Measurements from ENCODE around the gene GUK1.

Gene GUK1

GRCh38 chr1:228134591-228134990, 5.5 kb upstream of the GUK1 start:
- no peak overlapping the region for H4K8ac ChIP-seq (ENCODE audit: low read depth, low read length)
- WGBS, 2 donors (ENCODE audit: extremely low coverage in 2 of 2, insufficient read length in 2 of 2, insufficient replicate concordance in 1 of 2), result no CpG with 5 or more reads among the region's 12 CpGs
- H3K36me3 ChIP-seq (replicated peaks in 1 of 2; ENCODE audit: control insufficient read depth in 2 of 2, insufficient read depth in 2 of 2, low read length in 2 of 2), result no peaks in the 10 kb centered on the region
- peaks cover 0 to 54% (median 22%) of the 10 kb centered on the region in 3 experiments for H3K27me3 ChIP-seq (ENCODE audit: control insufficient read depth in 3 of 3, insufficient read depth in 3 of 3, low read depth in 1 of 3, low read length in 3 of 3)
- H3K4ac ChIP-seq (ENCODE audit: low read length), result no peak overlapping the region
- no peak overlapping the region for H3K4me2 ChIP-seq (ENCODE audit: insufficient read depth, low read length, poor library complexity, severe bottlenecking)
- H4K91ac ChIP-seq (ENCODE audit: low read depth, low read length, poor library complexity), result no peak overlapping the region
- no peak overlapping the region for H2BK12ac ChIP-seq (ENCODE audit: low read length)
- no peak overlapping the region for H2BK5ac ChIP-seq (ENCODE audit: low read length)
- no peak for DNase-seq (ENCODE audit: low spot score)
- no peak overlapping the region for H3K9ac ChIP-seq (ENCODE audit: low read depth, low read length, poor library complexity)
- H3K4me3 ChIP-seq (ENCODE audit: low read length in 2 of 2), result no peak overlapping the region
- no peaks in the 10 kb centered on the region for H3K9me3 ChIP-seq (replicated peaks in 1 of 2; ENCODE audit: control insufficient read depth in 2 of 2, insufficient read depth in 1 of 2, low read depth in 1 of 2, low read length in 2 of 2)
- H2AFZ ChIP-seq (ENCODE audit: low read length), result no peak overlapping the region
- H3K18ac ChIP-seq (ENCODE audit: low read length), result no peak overlapping the region
- H2BK120ac ChIP-seq (ENCODE audit: low read depth, low read length), result no peak overlapping the region
- no peaks in the 10 kb centered on the region for H3K79me1 ChIP-seq (ENCODE audit: low read depth, low read length)
- H3K4me1 ChIP-seq (ENCODE audit: control insufficient read depth in 2 of 2, insufficient read depth in 1 of 2, low read depth in 1 of 2, low read length in 2 of 2), result no peaks in the 10 kb centered on the region
- H3K14ac ChIP-seq (ENCODE audit: low read length), result no peak overlapping the region
- H2AK5ac ChIP-seq (ENCODE audit: low read depth, low read length), result no peak overlapping the region
- H2BK15ac ChIP-seq (ENCODE audit: low read length), result no peak overlapping the region
- H3K23ac ChIP-seq (ENCODE audit: low read depth, low read length, poor library complexity), result no peak overlapping the region
- no peak overlapping the region for H3K27ac ChIP-seq (replicated peaks; ENCODE audit: low read length)

GRCh38 chr1:228136901-228137300, 3.2 kb upstream of the GUK1 start:
- Histone ChIP-seq H3K4me3 (ENCODE audit: low read length in 2 of 2) (no peak overlapping the region), H3K27ac (replicated peaks; ENCODE audit: low read length) (no peak overlapping the region), H3K4me1 (ENCODE audit: control insufficient read depth in 2 of 2, insufficient read depth in 1 of 2, low read depth in 1 of 2, low read length in 2 of 2) (peaks cover 6 to 7% of the 10 kb centered on the region in 2 donors), H2BK15ac (ENCODE audit: low read length) (no peak overlapping the region), H3K4ac (ENCODE audit: low read length) (no peak overlapping the region), H3K4me2 (ENCODE audit: insufficient read depth, low read length, poor library complexity, severe bottlenecking) (no peak overlapping the region), H2BK5ac (ENCODE audit: low read length) (no peak overlapping the region), H3K9me3 (replicated peaks in 1 of 2; ENCODE audit: control insufficient read depth in 2 of 2, insufficient read depth in 1 of 2, low read depth in 1 of 2, low read length in 2 of 2) (no peaks in the 10 kb centered on the region), H3K36me3 (replicated peaks in 1 of 2; ENCODE audit: control insufficient read depth in 2 of 2, insufficient read depth in 2 of 2, low read length in 2 of 2) (peaks cover 0 to 6% of the 10 kb centered on the region in 2 donors), H2AFZ (ENCODE audit: low read length) (no peak overlapping the region), H3K9ac (ENCODE audit: low read depth, low read length, poor library complexity) (no peak overlapping the region), H3K27me3 (ENCODE audit: control insufficient read depth in 3 of 3, insufficient read depth in 3 of 3, low read depth in 1 of 3, low read length in 3 of 3) (peaks cover 0 to 46% (median 21%) of the 10 kb centered on the region in 3 experiments), H3K18ac (ENCODE audit: low read length) (no peak overlapping the region), H2BK120ac (ENCODE audit: low read depth, low read length) (no peak overlapping the region), H3K14ac (ENCODE audit: low read length) (no peak overlapping the region), H2BK12ac (ENCODE audit: low read length) (no peak overlapping the region), H3K79me1 (ENCODE audit: low read depth, low read length) (peaks cover 12% of the 10 kb centered on the region), H4K91ac (ENCODE audit: low read depth, low read length, poor library complexity) (no peak overlapping the region), H3K23ac (ENCODE audit: low read depth, low read length, poor library complexity) (no peak overlapping the region), H4K8ac (ENCODE audit: low read depth, low read length) (no peak overlapping the region), H2AK5ac (ENCODE audit: low read depth, low read length) (no peak overlapping the region)
- no CpG with 5 or more reads among the region's 1 CpG for WGBS, 2 donors (ENCODE audit: extremely low coverage in 2 of 2, insufficient read length in 2 of 2, insufficient replicate concordance in 1 of 2)
- no peak for DNase-seq (ENCODE audit: low spot score)

GRCh38 chr1:228139406-228139930, 611 bp upstream of the GUK1 start:
- no CpG with 5 or more reads among the region's 30 CpGs for WGBS, 2 donors (ENCODE audit: extremely low coverage in 2 of 2, insufficient read length in 2 of 2, insufficient replicate concordance in 1 of 2)
- DNase-seq (ENCODE audit: low spot score), result no peak
- H3K4me1 ChIP-seq (ENCODE audit: control insufficient read depth in 2 of 2, insufficient read depth in 1 of 2, low read depth in 1 of 2, low read length in 2 of 2), result peaks cover 6 to 10% of the 10 kb centered on the region in 2 donors
- H3K36me3 ChIP-seq (replicated peaks in 1 of 2; ENCODE audit: control insufficient read depth in 2 of 2, insufficient read depth in 2 of 2, low read length in 2 of 2), result peaks cover 0 to 16% of the 10 kb centered on the region in 2 donors
- no peak overlapping the region for H4K91ac ChIP-seq (ENCODE audit: low read depth, low read length, poor library complexity)
- no peak overlapping the region for H4K8ac ChIP-seq (ENCODE audit: low read depth, low read length)
- no peak overlapping the region for H3K14ac ChIP-seq (ENCODE audit: low read length)
- peaks cover 21% of the 10 kb centered on the region for H3K79me1 ChIP-seq (ENCODE audit: low read depth, low read length)
- H3K4me2 ChIP-seq (ENCODE audit: insufficient read depth, low read length, poor library complexity, severe bottlenecking), result peak overlapping the region; percentile 75
- H3K18ac ChIP-seq (ENCODE audit: low read length), result peak overlapping the region; percentile 81
- peaks cover 0 to 28% (median 17%) of the 10 kb centered on the region in 3 experiments for H3K27me3 ChIP-seq (ENCODE audit: control insufficient read depth in 3 of 3, insufficient read depth in 3 of 3, low read depth in 1 of 3, low read length in 3 of 3)
- H3K4me3 ChIP-seq (ENCODE audit: low read length in 2 of 2), result peak overlapping the region; percentile 77 to 96
- H3K9ac ChIP-seq (ENCODE audit: low read depth, low read length, poor library complexity), result peak overlapping the region; percentile 66
- H2AFZ ChIP-seq (ENCODE audit: low read length), result peak overlapping the region; percentile 99
- H3K27ac ChIP-seq (replicated peaks; ENCODE audit: low read length), result peak overlapping the region; percentile 77
- no peaks in the 10 kb centered on the region for H3K9me3 ChIP-seq (replicated peaks in 1 of 2; ENCODE audit: control insufficient read depth in 2 of 2, insufficient read depth in 1 of 2, low read depth in 1 of 2, low read length in 2 of 2)
- peak overlapping the region; percentile 54 for H2AK5ac ChIP-seq (ENCODE audit: low read depth, low read length)
- no peak overlapping the region for H3K4ac ChIP-seq (ENCODE audit: low read length)
- peak overlapping the region; percentile 95 for H3K23ac ChIP-seq (ENCODE audit: low read depth, low read length, poor library complexity)
- no peak overlapping the region for H2BK120ac ChIP-seq (ENCODE audit: low read depth, low read length)
- no peak overlapping the region for H2BK15ac ChIP-seq (ENCODE audit: low read length)
- no peak overlapping the region for H2BK12ac ChIP-seq (ENCODE audit: low read length)
- no peak overlapping the region for H2BK5ac ChIP-seq (ENCODE audit: low read length)

- H3K14ac ChIP-seq (ENCODE audit: low read length), result no peak overlapping the region
- H3K4me1 ChIP-seq (ENCODE audit: control insufficient read depth in 2 of 2, insufficient read depth in 1 of 2, low read depth in 1 of 2, low read length in 2 of 2), result peaks cover 6 to 10% of the 10 kb centered on the region in 2 donors
- no peak overlapping the region for H3K4ac ChIP-seq (ENCODE audit: low read length)
- peak overlapping the region; percentile 99 for H2AFZ ChIP-seq (ENCODE audit: low read length)
- peak overlapping the region; percentile 83 for H2AK5ac ChIP-seq (ENCODE audit: low read depth, low read length)
- H2BK5ac ChIP-seq (ENCODE audit: low read length), result peak overlapping the region; percentile 62
- WGBS, 2 donors (ENCODE audit: extremely low coverage in 2 of 2, insufficient read length in 2 of 2, insufficient replicate concordance in 1 of 2), result no CpG with 5 or more reads among the region's 25 CpGs
- H2BK120ac ChIP-seq (ENCODE audit: low read depth, low read length), result no peak overlapping the region
- peak overlapping the region; percentile 69 for H4K91ac ChIP-seq (ENCODE audit: low read depth, low read length, poor library complexity)
- no peak overlapping the region for H2BK12ac ChIP-seq (ENCODE audit: low read length)
- peak overlapping the region; percentile 96 to 100 for H3K4me3 ChIP-seq (ENCODE audit: low read length in 2 of 2)
- H4K8ac ChIP-seq (ENCODE audit: low read depth, low read length), result no peak overlapping the region
- H3K4me2 ChIP-seq (ENCODE audit: insufficient read depth, low read length, poor library complexity, severe bottlenecking), result peak overlapping the region; percentile 97
- peak overlapping the region; percentile 95 for H3K23ac ChIP-seq (ENCODE audit: low read depth, low read length, poor library complexity)
- peak overlapping the region; percentile 64 for H2BK15ac ChIP-seq (ENCODE audit: low read length)
- peak overlapping the region; percentile 95 for H3K18ac ChIP-seq (ENCODE audit: low read length)
- H3K27ac ChIP-seq (replicated peaks; ENCODE audit: low read length), result no peak overlapping the region
- H3K9me3 ChIP-seq (replicated peaks in 1 of 2; ENCODE audit: control insufficient read depth in 2 of 2, insufficient read depth in 1 of 2, low read depth in 1 of 2, low read length in 2 of 2), result no peaks in the 10 kb centered on the region
- peaks cover 0 to 15% (median 11%) of the 10 kb centered on the region in 3 experiments for H3K27me3 ChIP-seq (ENCODE audit: control insufficient read depth in 3 of 3, insufficient read depth in 3 of 3, low read depth in 1 of 3, low read length in 3 of 3)
- peaks cover 30% of the 10 kb centered on the region for H3K79me1 ChIP-seq (ENCODE audit: low read depth, low read length)
- H3K36me3 ChIP-seq (replicated peaks in 1 of 2; ENCODE audit: control insufficient read depth in 2 of 2, insufficient read depth in 2 of 2, low read length in 2 of 2), result peaks cover 0 to 22% of the 10 kb centered on the region in 2 donors
- DNase-seq (ENCODE audit: low spot score), result no peak
- peak overlapping the region; percentile 98 for H3K9ac ChIP-seq (ENCODE audit: low read depth, low read length, poor library complexity)
Measured at GRCh38 chr1:228140724-228141225, 696 bp downstream of the GUK1 start.
